HL-60 (cell line): ENCODE data around the gene PNPLA6.
A peak's percentile ranks its signal among the peaks of the same experiment; 100 is the strongest.

Source experiments
- DNase-seq, 2 experiments: peaks; one replicate each; pipeline ENCODE4 v3.0.0-alpha.2; 2010 to 2020; ENCODE audit warnings: low read depth in 1 of 2, low spot score in 1 of 2
- H3K27ac ChIP-seq: fragments of 250-450 bp; sonication (Bioruptor Pico); replicated peaks from 2 replicates; pipeline ENCODE4 v1.5.1; 2020; ENCODE audit warnings: mild to moderate bottlenecking, moderate library complexity
- H3K27me3 ChIP-seq: fragments of 250-450 bp; sonication (Bioruptor Pico); 2 replicates; pipeline ENCODE4 v1.5.1; 2021; ENCODE audit warnings: mild to moderate bottlenecking, moderate library complexity; ENCODE audit not compliant: insufficient read depth, poor library complexity, severe bottlenecking
- H3K4me3 ChIP-seq: replicated peaks from 2 replicates; pipeline ENCODE4 v1.5.1; 2011; ENCODE audit warnings: mild to moderate bottlenecking, control low read depth, low read length; ENCODE audit not compliant: insufficient read depth
- CTCF ChIP-seq: IDR thresholded peaks from one replicate; pipeline ENCODE4 v1.5.1; 2011; ENCODE audit warnings: low read length, control low read depth, inconsistent platforms; ENCODE audit not compliant: insufficient read depth
- GABPA ChIP-seq: IDR thresholded peaks from 2 replicates; pipeline ENCODE4 v1.6.1; 2012; ENCODE audit warnings: low read depth
- POLR2AphosphoS5 ChIP-seq: IDR thresholded peaks from 2 replicates; pipeline ENCODE4 v1.6.1; 2012; ENCODE audit warnings: low read depth
- REST ChIP-seq: IDR thresholded peaks from 2 replicates; pipeline ENCODE4 v1.6.1; 2012; ENCODE audit warnings: low read depth; ENCODE audit not compliant: insufficient replicate concordance
- SPI1 ChIP-seq: IDR thresholded peaks from 2 replicates; pipeline ENCODE4 v1.6.1; 2012; ENCODE audit warnings: low read depth, mild to moderate bottlenecking, borderline replicate concordance
- long read RNA-seq: library from polyadenylated mRNA; unstranded; transcript quantifications from one replicate; pipeline ENCODE4 v2.0.0, GENCODE V29; 2020

Gene PNPLA6
- long read RNA-seq, full-length matches to known transcripts = 13 of 50 reads
- long read RNA-seq, partial matches to known transcripts = 26 of 50 reads
- long read RNA-seq, other reads (novel, unspliced or antisense) = 11 of 50 reads

- H3K27me3 ChIP-seq = no peaks in the 10 kb centered on the region
- H3K4me3 ChIP-seq = peak within 1 kb of the TSS; percentile 99
- TF ChIP-seq POLR2AphosphoS5 = peak; percentile 21; the same call in 1 of the 2 replicates
- no peak for TF ChIP-seq REST
- peak; percentile 80 to 91 for DNase-seq
- H3K27ac ChIP-seq = peak within 1 kb of the TSS; percentile 29
Observed at GRCh38 chr19:7535047-7535997, at the start of gene PNPLA6. Gene PNPLA6, plus strand, starts transcription at chr19:7535717. Its CDS starts 72 bp downstream, at chr19:7535789.

- Histone ChIP-seq H3K4me3 (no peak overlapping the region), H3K27ac (no peak overlapping the region), H3K27me3 (peaks cover 6% of the 10 kb centered on the region)
- no peak for DNase-seq
- TF ChIP-seq SPI1 (no peak), POLR2AphosphoS5 (no peak), CTCF (no peak), GABPA (no peak), REST (no peak)
Observed at GRCh38 chr19:7486923-7487322, 48.6 kb upstream of the PNPLA6 start.

- Histone ChIP-seq H3K27ac (peak within 1 kb of the TSS; percentile 33; the same call in 1 of the 2 replicates), H3K4me3 (no peak within 1 kb of the TSS), H3K27me3 (no peaks in the 10 kb centered on the region)
- no peak for TF ChIP-seq POLR2AphosphoS5
- no peak for TF ChIP-seq CTCF
- peak in 1 of 2 experiments; percentile 59 for DNase-seq
Observed at GRCh38 chr19:7488736-7489353, 46.7 kb upstream of the PNPLA6 start, which contains the start of gene PEX11G. Gene PEX11G, minus strand, starts transcription at chr19:7489035. Its CDS starts 25 bp downstream, at chr19:7489010.

- H3K27me3 ChIP-seq = no peaks in the 10 kb centered on the region
- H3K27ac ChIP-seq = no peak overlapping the region
- no peak overlapping the region for H3K4me3 ChIP-seq
- no peak for DNase-seq
- TF ChIP-seq POLR2AphosphoS5 (no peak), SPI1 (no peak), REST (no peak), GABPA (no peak), CTCF (no peak)
Observed at GRCh38 chr19:7489609-7490044, 45.9 kb upstream of the PNPLA6 start.
